WTC11 (cell line): ENCODE measurements around the gene RAB3GAP1. TPM values are rescaled to one million over a fixed set of nuclear protein-coding genes. Genes with fewer than 3 reads are reported as not detected.

ENCODE experiments used
- ATAC-seq: fragments of 200-7000 bp; cut with Tn5 transposase; 2 replicates; pipeline ENCODE4 v1.10.0; 2021; ENCODE audit warnings: mild to moderate bottlenecking, moderate library complexity
- CTCF ChIA-PET: fragments of 300-600 bp; sonication (Branson Sonifier 250); formaldehyde crosslinking; loops from one replicate; lab custom pipeline; 2021; ENCODE audit warnings: antibody characterized with exemption; lab: Charles Lee
- POLR2A ChIA-PET: fragments of 350-600 bp; sonication (Branson Sonifier 250); formaldehyde crosslinking; loops from one replicate; lab custom pipeline; 2021; ENCODE audit warnings: antibody characterized with exemption; lab: Charles Lee
- DNase-seq: peaks from one replicate; pipeline ENCODE4 v3.0.0; 2021; ENCODE audit warnings: low spot score
- H3K27ac Mint-ChIP-seq: 2 replicates; pipeline ENCODE4 v1.8.0; 2021; ENCODE audit warnings: mixed read lengths
- H3K27me3 Mint-ChIP-seq: 2 replicates; pipeline ENCODE4 v1.8.0; 2021; ENCODE audit warnings: low read depth, mild to moderate bottlenecking, moderate library complexity, mixed read lengths
- H3K36me3 Mint-ChIP-seq: 2 replicates; pipeline ENCODE4 v1.8.0; 2021; ENCODE audit warnings: mixed read lengths
- H3K4me1 Mint-ChIP-seq: 2 replicates; pipeline ENCODE4 v1.8.0; 2022; ENCODE audit warnings: mixed read lengths
- H3K4me3 Mint-ChIP-seq: 2 replicates; pipeline ENCODE4 v1.8.0; 2021; ENCODE audit warnings: mild to moderate bottlenecking, moderate library complexity, mixed read lengths
- H3K9me3 Mint-ChIP-seq: 2 replicates; pipeline ENCODE4 v1.8.0; 2021; ENCODE audit warnings: mixed read lengths
- ARID4B ChIP-seq: sonication (generic); formaldehyde crosslinking; IDR thresholded peaks from 2 replicates; pipeline ENCODE4 v1.8.0; 2023; ENCODE audit warnings: missing genetic modification reagents, mild to moderate bottlenecking, borderline replicate concordance
- ATF6 ChIP-seq: sonication (generic); formaldehyde crosslinking; IDR thresholded peaks from 2 replicates; pipeline ENCODE4 v1.8.1; 2023; ENCODE audit warnings: mild to moderate bottlenecking, missing genetic modification reagents
- CBFB ChIP-seq: sonication (generic); formaldehyde crosslinking; IDR thresholded peaks from 2 replicates; pipeline ENCODE4 v1.8.1; 2022; ENCODE audit warnings: mild to moderate bottlenecking, low read depth, missing genetic modification reagents
- KAT7 ChIP-seq: sonication (generic); formaldehyde crosslinking; IDR thresholded peaks from 2 replicates; pipeline ENCODE4 v1.8.1; 2023; ENCODE audit warnings: missing genetic modification reagents, mild to moderate bottlenecking, borderline replicate concordance
- NFE2L1 ChIP-seq: sonication (generic); formaldehyde crosslinking; IDR thresholded peaks from 2 replicates; pipeline ENCODE4 v1.8.1; 2023; ENCODE audit warnings: missing genetic modification reagents
- NR3C1 ChIP-seq: sonication (generic); formaldehyde crosslinking; conservative IDR thresholded peaks from 2 replicates; pipeline ENCODE4 v1.8.1; 2023; ENCODE audit warnings: low read depth, mild to moderate bottlenecking, missing genetic modification reagents
- OVOL2 ChIP-seq: fragments of 250-450 bp; sonication (Bioruptor Pico); IDR thresholded peaks from 2 replicates; pipeline ENCODE4 v1.9.0; 2021; ENCODE audit warnings: mild to moderate bottlenecking, borderline replicate concordance
- RORB ChIP-seq: fragments of 250-450 bp; sonication (Bioruptor Pico); IDR thresholded peaks from 2 replicates; pipeline ENCODE4 v1.9.0; 2021; ENCODE audit warnings: mild to moderate bottlenecking
- TCF7 ChIP-seq: sonication (generic); formaldehyde crosslinking; IDR thresholded peaks from 2 replicates; pipeline ENCODE4 v1.8.0; 2022; ENCODE audit warnings: mild to moderate bottlenecking, low read depth, missing genetic modification reagents, moderate library complexity
- ZNF138 ChIP-seq: sonication (generic); formaldehyde crosslinking; conservative IDR thresholded peaks from 2 replicates; pipeline ENCODE4 v1.8.1; 2022; ENCODE audit warnings: mild to moderate bottlenecking, moderate library complexity, missing genetic modification reagents
- total RNA-seq: library from RNA; stranded (reverse); gene quantifications from 3 replicates; pipeline ENCODE4 v1.2.3, GENCODE V29; 2021
- TF ChIP-seq, protein P1 (sequence below): sonication (generic); formaldehyde crosslinking; IDR thresholded peaks from 2 replicates; pipeline ENCODE4 v1.8.0; 2022; ENCODE audit warnings: missing genetic modification reagents

Gene RAB3GAP1
- total RNA-seq, 1 experiment from 2014 or later, result 27.6 TPM

GRCh38 chr2:135162786-135163185 is 110.7 kb downstream of the RAB3GAP1 start:
- H3K27ac Mint-ChIP-seq, result no peak overlapping the region
- ATAC-seq (no peak), DNase-seq (no peak)
- H3K9me3 Mint-ChIP-seq, result no peaks in the 10 kb centered on the region
- peaks cover 41% of the 10 kb centered on the region for H3K36me3 Mint-ChIP-seq
- H3K27me3 Mint-ChIP-seq, result no peaks in the 10 kb centered on the region
- ChIA-PET POLR2A (no interaction called here), CTCF (interaction anchor here (0.9 kb wide), 1 partner anchor 159 kb away, joined by 3 read pairs; no protein-coding TSS in a partner anchor)
- no peak overlapping the region for H3K4me3 Mint-ChIP-seq
- TF ChIP-seq ZNF138 (CRISPR knock-in tag), result no peak
- no peak for TF ChIP-seq OVOL2
- no peak for TF ChIP-seq NR3C1 (CRISPR knock-in tag)
- TF ChIP-seq KAT7 (CRISPR knock-in tag), result no peak
- TF ChIP-seq NFE2L1, result no peak
- no peak for TF ChIP-seq ATF6 (CRISPR knock-in tag)
- TF ChIP-seq, protein P1, sequence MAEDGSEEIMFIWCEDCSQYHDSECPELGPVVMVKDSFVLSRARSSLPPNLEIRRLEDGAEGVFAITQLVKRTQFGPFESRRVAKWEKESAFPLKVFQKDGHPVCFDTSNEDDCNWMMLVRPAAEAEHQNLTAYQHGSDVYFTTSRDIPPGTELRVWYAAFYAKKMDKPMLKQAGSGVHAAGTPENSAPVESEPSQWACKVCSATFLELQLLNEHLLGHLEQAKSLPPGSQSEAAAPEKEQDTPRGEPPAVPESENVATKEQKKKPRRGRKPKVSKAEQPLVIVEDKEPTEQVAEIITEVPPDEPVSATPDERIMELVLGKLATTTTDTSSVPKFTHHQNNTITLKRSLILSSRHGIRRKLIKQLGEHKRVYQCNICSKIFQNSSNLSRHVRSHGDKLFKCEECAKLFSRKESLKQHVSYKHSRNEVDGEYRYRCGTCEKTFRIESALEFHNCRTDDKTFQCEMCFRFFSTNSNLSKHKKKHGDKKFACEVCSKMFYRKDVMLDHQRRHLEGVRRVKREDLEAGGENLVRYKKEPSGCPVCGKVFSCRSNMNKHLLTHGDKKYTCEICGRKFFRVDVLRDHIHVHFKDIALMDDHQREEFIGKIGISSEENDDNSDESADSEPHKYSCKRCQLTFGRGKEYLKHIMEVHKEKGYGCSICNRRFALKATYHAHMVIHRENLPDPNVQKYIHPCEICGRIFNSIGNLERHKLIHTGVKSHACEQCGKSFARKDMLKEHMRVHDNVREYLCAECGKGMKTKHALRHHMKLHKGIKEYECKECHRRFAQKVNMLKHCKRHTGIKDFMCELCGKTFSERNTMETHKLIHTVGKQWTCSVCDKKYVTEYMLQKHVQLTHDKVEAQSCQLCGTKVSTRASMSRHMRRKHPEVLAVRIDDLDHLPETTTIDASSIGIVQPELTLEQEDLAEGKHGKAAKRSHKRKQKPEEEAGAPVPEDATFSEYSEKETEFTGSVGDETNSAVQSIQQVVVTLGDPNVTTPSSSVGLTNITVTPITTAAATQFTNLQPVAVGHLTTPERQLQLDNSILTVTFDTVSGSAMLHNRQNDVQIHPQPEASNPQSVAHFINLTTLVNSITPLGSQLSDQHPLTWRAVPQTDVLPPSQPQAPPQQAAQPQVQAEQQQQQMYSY (CRISPR knock-in tag), result no peak
- TF ChIP-seq RORB (CRISPR knock-in tag), result no peak
- TF ChIP-seq TCF7 (CRISPR knock-in tag), result no peak
- H3K4me1 Mint-ChIP-seq, result no peaks in the 10 kb centered on the region; the same call in 1 of the 2 replicates

GRCh38 chr2:135163306-135163705 is 111.2 kb downstream of the RAB3GAP1 start:
- H3K27me3 Mint-ChIP-seq, result no peaks in the 10 kb centered on the region
- H3K4me1 Mint-ChIP-seq, result peaks cover 4% of the 10 kb centered on the region; the same call in 1 of the 2 replicates
- POLR2A ChIA-PET, result no interaction called here
- H3K27ac Mint-ChIP-seq, result no peak overlapping the region
- CTCF ChIA-PET, result interaction anchor here (0.9 kb wide), 2 partner anchors 159 to 174 kb away, joined by 3 read pairs; no protein-coding TSS in a partner anchor
- DNase-seq, result no peak
- no peak for ATAC-seq
- no peak overlapping the region for H3K4me3 Mint-ChIP-seq
- peaks cover 41% of the 10 kb centered on the region for H3K36me3 Mint-ChIP-seq
- no peak for TF ChIP-seq ARID4B
- no peaks in the 10 kb centered on the region for H3K9me3 Mint-ChIP-seq

DNA sequence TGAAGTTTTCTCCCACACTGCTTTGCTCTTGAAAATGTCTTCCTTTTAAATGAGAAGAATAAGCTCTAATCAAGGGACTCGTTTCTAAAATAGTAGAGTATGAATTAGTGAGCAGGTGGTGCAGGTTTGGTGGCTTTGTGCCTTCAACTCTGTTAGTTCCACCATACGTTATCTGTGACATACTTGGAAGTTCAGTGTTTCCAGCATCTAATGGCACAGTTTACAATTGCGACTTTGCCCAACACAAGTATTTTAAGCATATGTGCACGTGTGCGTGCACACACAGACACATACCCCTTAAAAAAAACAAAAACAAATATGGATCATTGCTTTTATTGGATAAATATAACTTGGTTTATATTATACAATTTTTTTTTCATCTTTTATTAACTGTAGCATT is 111.8 kb downstream of the RAB3GAP1 start:
- Mint-ChIP-seq H3K4me3 (no peak overlapping the region), H3K9me3 (no peaks in the 10 kb centered on the region)
- CTCF ChIA-PET, result interaction anchor here (0.9 kb wide), 1 partner anchor 175 kb away, joined by 3 read pairs; no protein-coding TSS in a partner anchor
- POLR2A ChIA-PET, result no interaction called here
- no peak for ATAC-seq
- TF ChIP-seq CBFB (CRISPR knock-in tag), result no peak
- TF ChIP-seq, all 79 proteins: peak for 0
- Mint-ChIP-seq H3K36me3 (peaks cover 42% of the 10 kb centered on the region), H3K27me3 (no peaks in the 10 kb centered on the region), H3K27ac (no peak overlapping the region), H3K4me1 (peaks cover 8% of the 10 kb centered on the region; the same call in 1 of the 2 replicates)
- no peak for DNase-seq
